ENCODE measurements around the gene CLSTN2. TPM values are rescaled to one million over a fixed set of nuclear protein-coding genes. Genes with fewer than 3 reads are reported as not detected.

Gene CLSTN2
- total and polyA plus RNA-seq, 9 donors: 28.9 to 263 (median 134) TPM

DNA sequence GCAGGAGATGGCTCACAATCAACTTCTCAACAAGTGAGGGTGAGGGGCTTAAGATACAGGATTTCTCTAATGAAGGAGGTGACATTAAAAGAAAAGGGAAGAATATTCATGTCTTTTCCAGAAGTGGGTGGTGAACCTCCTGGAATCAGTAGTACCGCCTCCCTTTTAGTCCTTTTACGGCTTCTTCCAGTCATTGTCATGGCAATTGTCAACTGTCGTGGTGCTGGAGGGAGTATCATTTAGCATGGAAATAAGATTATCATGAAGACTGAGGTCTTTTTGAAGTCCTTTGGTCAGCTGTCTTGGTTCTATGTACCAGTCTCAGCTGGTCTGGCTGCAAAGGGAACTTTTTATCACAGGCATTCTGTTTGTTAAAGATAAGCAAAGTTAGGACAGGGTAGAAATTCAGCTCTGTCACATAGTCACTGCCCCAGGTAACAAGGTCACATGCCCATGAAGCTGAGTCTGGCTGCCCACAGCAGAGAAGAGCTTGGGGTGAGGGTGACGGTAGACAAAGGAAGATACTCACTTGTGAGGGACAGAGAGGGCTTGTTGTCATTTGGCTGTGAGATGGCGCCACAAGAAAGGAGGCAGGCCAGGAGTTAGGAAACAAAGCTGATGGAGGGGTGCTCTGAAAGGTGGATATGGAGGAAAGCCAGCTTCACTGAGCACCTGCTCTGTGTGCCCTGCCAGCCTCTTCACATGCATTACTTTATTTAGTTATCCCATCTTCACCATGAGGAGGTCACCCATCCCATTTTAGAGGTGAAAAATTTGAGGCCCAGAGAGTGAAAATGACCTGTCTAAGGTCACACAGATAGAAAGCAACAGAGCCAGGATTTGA lies 514.6 kb downstream of the CLSTN2 start:
- Histone ChIP-seq H3K27me3 (no peaks in the 10 kb centered on the region), H3K4me3 (no peak overlapping the region), H3K36me3 (no peaks in the 10 kb centered on the region), H3K4me1 (ENCODE audit: insufficient read depth) (no peaks in the 10 kb centered on the region), H3K27ac (no peak overlapping the region), H3K9me3 (no peaks in the 10 kb centered on the region)
- TF ChIP-seq POLR2A (IDR thresholded peaks at IDR 0.05): no peak
- TF ChIP-seq, protein P1, sequence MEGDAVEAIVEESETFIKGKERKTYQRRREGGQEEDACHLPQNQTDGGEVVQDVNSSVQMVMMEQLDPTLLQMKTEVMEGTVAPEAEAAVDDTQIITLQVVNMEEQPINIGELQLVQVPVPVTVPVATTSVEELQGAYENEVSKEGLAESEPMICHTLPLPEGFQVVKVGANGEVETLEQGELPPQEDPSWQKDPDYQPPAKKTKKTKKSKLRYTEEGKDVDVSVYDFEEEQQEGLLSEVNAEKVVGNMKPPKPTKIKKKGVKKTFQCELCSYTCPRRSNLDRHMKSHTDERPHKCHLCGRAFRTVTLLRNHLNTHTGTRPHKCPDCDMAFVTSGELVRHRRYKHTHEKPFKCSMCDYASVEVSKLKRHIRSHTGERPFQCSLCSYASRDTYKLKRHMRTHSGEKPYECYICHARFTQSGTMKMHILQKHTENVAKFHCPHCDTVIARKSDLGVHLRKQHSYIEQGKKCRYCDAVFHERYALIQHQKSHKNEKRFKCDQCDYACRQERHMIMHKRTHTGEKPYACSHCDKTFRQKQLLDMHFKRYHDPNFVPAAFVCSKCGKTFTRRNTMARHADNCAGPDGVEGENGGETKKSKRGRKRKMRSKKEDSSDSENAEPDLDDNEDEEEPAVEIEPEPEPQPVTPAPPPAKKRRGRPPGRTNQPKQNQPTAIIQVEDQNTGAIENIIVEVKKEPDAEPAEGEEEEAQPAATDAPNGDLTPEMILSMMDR (IDR thresholded peaks at IDR 0.05): no peak
- TF ChIP-seq EP300 (IDR thresholded peaks at IDR 0.05): no peak
- 88 to 96% (median 90%) methylated on average over 5 of the region's 5 CpGs for WGBS, 3 donors
- no peak for DNase-seq
- intact Hi-C loops (cut with DNase I): no loop called here

- DNase-seq: no peak
- intact Hi-C loops (cut with DNase I): no loop called here
- TF ChIP-seq POLR2A (IDR thresholded peaks at IDR 0.05) (no peak), EP300 (IDR thresholded peaks at IDR 0.05) (no peak)
- TF ChIP-seq, protein P1 (IDR thresholded peaks at IDR 0.05): no peak
Observed at GRCh38 chr3:140453750-140454149, 518.8 kb downstream of the CLSTN2 start.

GRCh38 chr3:140455521-140456214 lies 520.7 kb downstream of the CLSTN2 start:
- no peaks in the 10 kb centered on the region for H3K9me3 ChIP-seq
- DNase-seq: no peak
- H3K4me1 ChIP-seq (ENCODE audit: insufficient read depth): no peaks in the 10 kb centered on the region
- no peak overlapping the region for H3K4me3 ChIP-seq
- TF ChIP-seq EP300 (IDR thresholded peaks at IDR 0.05) (no peak), POLR2A (IDR thresholded peaks at IDR 0.05) (no peak)
- TF ChIP-seq, protein P1 (IDR thresholded peaks at IDR 0.05): no peak
- H3K27ac ChIP-seq: no peak overlapping the region
- no peaks in the 10 kb centered on the region for H3K36me3 ChIP-seq
- intact Hi-C loops (cut with DNase I): no loop called here
- 66 to 69% (median 68%) methylated on average over 5 of the region's 5 CpGs for WGBS, 3 donors
- no peaks in the 10 kb centered on the region for H3K27me3 ChIP-seq

More at GRCh38 chr3:140453750-140454149, 518.8 kb downstream of the CLSTN2 start:
- H3K4me3 ChIP-seq: no peak overlapping the region
- 95 to 100% (median 98%) methylated on average over 2 of the region's 2 CpGs for WGBS, 3 donors
- no peaks in the 10 kb centered on the region for H3K36me3 ChIP-seq
- no peaks in the 10 kb centered on the region for H3K27me3 ChIP-seq
- H3K9me3 ChIP-seq: no peaks in the 10 kb centered on the region
- H3K4me1 ChIP-seq (ENCODE audit: insufficient read depth): no peaks in the 10 kb centered on the region
- H3K27ac ChIP-seq: no peak overlapping the region

DNA sequence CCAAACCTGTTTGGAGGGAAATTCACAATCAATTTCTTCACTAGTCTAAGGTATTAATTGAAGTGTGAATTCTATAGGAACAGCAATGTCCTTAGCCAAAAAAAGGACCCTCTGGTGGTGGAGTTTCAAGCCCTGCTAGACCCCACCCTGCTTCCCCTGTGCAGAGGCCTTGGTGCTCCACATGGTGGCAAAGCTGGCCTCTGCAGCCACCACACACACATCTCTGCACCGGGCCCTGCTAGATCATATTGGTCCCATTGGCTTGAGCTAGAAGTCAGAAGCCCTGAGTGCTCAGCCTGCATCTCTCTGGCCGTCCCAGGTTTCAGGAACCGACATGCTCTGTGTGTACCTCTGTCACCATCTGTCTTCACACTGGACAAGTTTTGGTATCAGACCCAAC lies 522.0 kb downstream of the CLSTN2 start:
- no peak for DNase-seq
- H3K36me3 ChIP-seq: no peaks in the 10 kb centered on the region
- H3K27ac ChIP-seq: no peak overlapping the region
- WGBS, 3 donors: 89 to 95% (median 89%) methylated on average over 3 of the region's 3 CpGs
- no peaks in the 10 kb centered on the region for H3K4me1 ChIP-seq (ENCODE audit: insufficient read depth)
- H3K9me3 ChIP-seq: no peaks in the 10 kb centered on the region
- intact Hi-C loops (cut with DNase I): no loop called here
- TF ChIP-seq, protein P1 (IDR thresholded peaks at IDR 0.05): no peak
- TF ChIP-seq POLR2A (IDR thresholded peaks at IDR 0.05) (no peak), EP300 (IDR thresholded peaks at IDR 0.05) (no peak)
- H3K27me3 ChIP-seq: no peaks in the 10 kb centered on the region
- H3K4me3 ChIP-seq: no peak overlapping the region
